ENCODE results near the gene TPO.

DNA sequence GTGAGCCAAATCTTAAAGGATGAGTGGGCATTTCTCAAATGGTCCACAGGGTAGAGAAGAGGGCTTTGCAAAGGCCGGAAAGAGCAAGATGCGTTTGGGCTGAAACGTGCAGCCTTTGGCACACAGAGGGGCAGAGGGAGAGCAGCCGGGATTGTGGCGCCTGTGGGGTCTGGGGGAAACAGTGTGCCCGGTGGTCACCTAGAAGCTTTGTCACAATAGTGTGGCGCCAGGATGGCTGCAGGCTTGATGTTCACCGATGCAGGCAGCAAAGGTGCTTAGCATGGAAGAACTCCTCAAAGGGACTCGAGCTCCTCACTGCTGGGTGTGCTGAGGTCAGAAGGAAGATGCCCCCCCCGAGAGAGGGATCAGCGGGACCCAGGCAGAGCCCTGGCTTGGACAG, 23.8 kb downstream of the TPO start:
- TF ChIP-seq CTCF (IDR thresholded peaks at IDR 0.05) (no peak), POLR2A (IDR thresholded peaks at IDR 0.05) (no peak)
